A549 (cell line): ENCODE results near the gene MAML3. TPM values are rescaled to one million over a fixed set of nuclear protein-coding genes. Genes with fewer than 3 reads are reported as not detected.

Experiments
- ATAC-seq, 2 experiments: fragments of 200-7000 bp in 1 of 2; fragments of >200 bp in 1 of 2; cut with Nextera tagmentation in 1 of 2; cut with Tn5 transposase in 1 of 2; 3 replicates each; pipeline versions ENCODE4 v1.8.0 to v1.9.1; 2018 to 2020; ENCODE audit warnings: mild to moderate bottlenecking in 1 of 2, moderate library complexity in 1 of 2
- CTCF ChIA-PET: fragments of 300-600 bp; sonication (Branson Sonifier 250); formaldehyde crosslinking; extraction: SDS; loops from one replicate; lab custom pipeline; 2021; ENCODE audit warnings: antibody characterized with exemption, inconsistent platforms; lab: Yijun Ruan, JAX
- POLR2A ChIA-PET: fragments of 350-600 bp; formaldehyde crosslinking; extraction: SDS; loops from one replicate; lab custom pipeline; 2021; ENCODE audit warnings: antibody characterized with exemption, inconsistent platforms; lab: Yijun Ruan, JAX
- DNase-seq, 2 experiments: peaks; one replicate each; pipeline versions ENCODE4 v3.0.0 to v3.0.0-alpha.2; 2011 to 2016; ENCODE audit warnings: low read depth in 1 of 2, low spot score in 1 of 2
- FAIRE-seq: peaks from 2 replicates; lab custom pipeline; 2011; peaks lifted over from hg19 to GRCh38; lab: Jason Lieb, UNC
- H3K27ac ChIP-seq, 2 experiments: fragments of >200 bp; sonication (Bioruptor Twin); formaldehyde crosslinking; 3 replicates each; pipeline ENCODE4 v1.5.1; 2016 to 2017
- H3K4me1 ChIP-seq: fragments of >200 bp; sonication (Bioruptor Twin); formaldehyde crosslinking; 3 replicates; pipeline ENCODE4 v1.6.1; 2016
- H3K4me2 ChIP-seq: fragments of >200 bp; sonication (Bioruptor Twin); formaldehyde crosslinking; 3 replicates; pipeline ENCODE4 v1.6.1; 2016
- H3K4me3 ChIP-seq: fragments of >200 bp; sonication (Bioruptor Twin); formaldehyde crosslinking; 3 replicates; pipeline ENCODE4 v1.5.1; 2016
- H3K9me3 ChIP-seq: fragments of >200 bp; sonication (Bioruptor Twin); formaldehyde crosslinking; 3 replicates; pipeline ENCODE4 v1.6.1; 2016
- CBX2 ChIP-seq: fragments of 200-600 bp; sonication (generic); IDR thresholded peaks from 2 replicates; pipeline ENCODE4 v1.6.1; 2016; ENCODE audit warnings: low read depth, mild to moderate bottlenecking, borderline replicate concordance
- CBX8 ChIP-seq: fragments of 200-600 bp; sonication (generic); IDR thresholded peaks from 2 replicates; pipeline ENCODE4 v1.6.1; 2016
- CHD2 ChIP-seq: fragments of 150-350 bp; IDR thresholded peaks from 2 replicates; pipeline ENCODE4 v1.6.1; 2014; ENCODE audit warnings: low read length; ENCODE audit not compliant: partially characterized antibody
- EHMT2 ChIP-seq: fragments of 200-600 bp; sonication (generic); IDR thresholded peaks from 2 replicates; pipeline ENCODE4 v1.6.1; 2016; ENCODE audit warnings: antibody characterized with exemption, low read depth, mild to moderate bottlenecking, moderate library complexity
- EP300 ChIP-seq, 2 experiments: fragments of >200 bp; sonication (Bioruptor Twin); formaldehyde crosslinking; IDR thresholded peaks; 2 replicates in 1 of 2; 3 replicates in 1 of 2; pipeline ENCODE4 v1.6.1; 2016 to 2017
- FOSB ChIP-seq: fragments of 250-450 bp; sonication (Bioruptor Pico); IDR thresholded peaks from 2 replicates; pipeline ENCODE4 v1.5.0; 2020; ENCODE audit warnings: mild to moderate bottlenecking, moderate library complexity
- HOXA7 ChIP-seq: fragments of 250-450 bp; sonication (Bioruptor Pico); IDR thresholded peaks from 2 replicates; pipeline ENCODE4 v1.5.0; 2020; ENCODE audit warnings: mild to moderate bottlenecking, moderate library complexity
- HOXB5 ChIP-seq: fragments of 250-450 bp; sonication (Bioruptor Pico); IDR thresholded peaks from 2 replicates; pipeline ENCODE4 v1.5.0; 2020; ENCODE audit warnings: mild to moderate bottlenecking, moderate library complexity
- MAFK ChIP-seq: fragments of 450-650 bp; IDR thresholded peaks from 2 replicates; pipeline ENCODE4 v1.6.1; 2014; ENCODE audit not compliant: partially characterized antibody
- NFE2L2 ChIP-seq: fragments of 150-350 bp; conservative IDR thresholded peaks from 2 replicates; pipeline ENCODE4 v1.6.1; 2014; ENCODE audit warnings: low read length
- NR3C1 ChIP-seq: fragments of >200 bp; sonication (Bioruptor Twin); formaldehyde crosslinking; IDR thresholded peaks from 3 replicates; pipeline ENCODE4 v1.6.1; 2017
- PHF8 ChIP-seq: fragments of 200-600 bp; sonication (generic); IDR thresholded peaks from 2 replicates; pipeline ENCODE4 v1.6.1; 2016; ENCODE audit warnings: low read depth, mild to moderate bottlenecking, antibody characterized with exemption, moderate library complexity, borderline replicate concordance
- RAD21 ChIP-seq, 2 experiments: fragments of >200 bp in 1 of 2; sonication (Bioruptor Twin) in 1 of 2; formaldehyde crosslinking in 1 of 2; IDR thresholded peaks in 1 of 2; conservative IDR thresholded peaks in 1 of 2; 2 replicates in 1 of 2; 3 replicates in 1 of 2; pipeline ENCODE4 v1.6.1; 2012 to 2018; ENCODE audit warnings: inconsistent platforms in 1 of 2
- RARB ChIP-seq: fragments of 250-450 bp; sonication (Bioruptor Pico); IDR thresholded peaks from 2 replicates; pipeline ENCODE4 v1.8.0; 2021; ENCODE audit warnings: mild to moderate bottlenecking, moderate library complexity
- SREBF2 ChIP-seq: fragments of 450-650 bp; IDR thresholded peaks from 2 replicates; pipeline ENCODE4 v1.6.1; 2014; ENCODE audit warnings: mild to moderate bottlenecking, moderate library complexity
- TFCP2L1 ChIP-seq: fragments of 250-450 bp; sonication (Bioruptor Pico); IDR thresholded peaks from 2 replicates; pipeline ENCODE4 v1.5.0; 2021; ENCODE audit warnings: mild to moderate bottlenecking
- ZSCAN20 ChIP-seq: fragments of 250-450 bp; sonication (Bioruptor Pico); IDR thresholded peaks from 2 replicates; pipeline ENCODE4 v1.8.0; 2022; ENCODE audit warnings: mild to moderate bottlenecking, moderate library complexity
- WGBS: methylation state at CpG from one replicate; pipeline ENCODE4 v1.1.6; 2017; ENCODE audit errors: missing lambda C conversion rate; 5-methylcytosine and 5-hydroxymethylcytosine counted together
- polyA plus RNA-seq, 4 experiments: library from polyadenylated mRNA; depleted of rRNA in 3 of 4; stranded (reverse); fragments of >200 nt; fragmentation: RNase III in 1 of 4; extraction: RNeasy Plus Mini Kit Qiagen cat#74134 plus additional on column Dnase treatment in 1 of 4; gene quantifications; 2 replicates in 3 of 4; 3 replicates in 1 of 4; pipeline ENCODE4 v1.2.3, GENCODE V29; 2011 to 2017
- TF ChIP-seq, protein P1 (sequence below): fragments of 250-450 bp; sonication (Bioruptor Pico); IDR thresholded peaks from 2 replicates; pipeline ENCODE4 v1.5.0; 2021; ENCODE audit warnings: mild to moderate bottlenecking, moderate library complexity, borderline replicate concordance
- TF ChIP-seq, protein P2 (sequence below): fragments of >200 bp; sonication (Bioruptor Twin); formaldehyde crosslinking; IDR thresholded peaks from 3 replicates; pipeline ENCODE4 v1.5.1; 2016
- TF ChIP-seq, protein P3 (sequence below): fragments of 450-650 bp; IDR thresholded peaks from 2 replicates; pipeline ENCODE4 v1.6.1; 2014; ENCODE audit warnings: antibody characterized with exemption
- TF ChIP-seq, protein P4 (sequence below): fragments of >200 bp; sonication (Bioruptor Twin); formaldehyde crosslinking; IDR thresholded peaks from 3 replicates; pipeline ENCODE4 v1.6.1; 2016
- TF ChIP-seq, protein P5 (sequence below): IDR thresholded peaks from 2 replicates; pipeline ENCODE4 v1.6.1; 2012

Gene MAML3
- polyA plus RNA-seq, 2 of the 4 experiments (the other 2 are of a cell fraction): 9.0 to 22.2 TPM

DNA sequence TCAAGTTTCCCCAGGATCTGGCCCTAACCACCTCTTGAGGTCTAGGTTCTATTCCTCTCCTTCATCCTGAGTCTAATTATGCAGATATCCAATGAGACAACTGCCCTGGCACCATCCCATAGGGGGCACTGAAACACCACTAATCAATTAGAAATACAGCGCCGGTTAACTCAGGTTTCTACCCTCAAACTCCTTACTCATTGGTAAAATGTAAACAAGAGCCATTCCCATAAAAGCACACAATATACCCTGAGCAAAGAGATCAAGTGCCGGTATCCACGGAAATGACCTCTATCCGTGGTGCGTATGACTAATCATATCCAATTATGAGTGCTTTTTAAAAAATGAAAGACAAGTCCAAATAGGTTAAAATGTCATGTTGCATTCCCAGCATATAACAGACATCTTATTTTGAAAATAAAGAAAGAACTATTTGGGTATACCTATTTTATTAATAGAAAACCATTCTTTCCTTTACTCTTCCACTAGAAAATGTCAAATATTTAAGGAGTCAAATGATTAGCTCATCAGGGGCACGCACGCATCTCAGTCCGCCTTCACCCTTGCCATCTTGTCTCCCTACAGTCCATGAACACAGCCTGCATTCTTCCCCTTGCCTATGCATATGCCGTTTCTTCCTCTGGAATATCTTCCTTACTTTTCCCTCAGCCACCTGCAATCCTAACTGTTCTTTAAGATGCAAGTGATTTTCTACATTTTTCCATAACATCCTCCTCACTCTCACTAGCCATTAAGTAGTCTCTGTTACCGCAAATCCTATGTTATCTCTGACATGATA lies 141.1 kb downstream of the MAML3 start (continued):
- TF ChIP-seq EHMT2 (no peak), TFCP2L1 (CRISPR knock-in tag) (peak; percentile 18; the same call in 1 of the 2 replicates), HOXB5 (0 out of 2 replicates have a peak, but pooled peaks have one; percentile 12), MAFK (peak; percentile 73), HOXA7 (no peak)

DNA sequence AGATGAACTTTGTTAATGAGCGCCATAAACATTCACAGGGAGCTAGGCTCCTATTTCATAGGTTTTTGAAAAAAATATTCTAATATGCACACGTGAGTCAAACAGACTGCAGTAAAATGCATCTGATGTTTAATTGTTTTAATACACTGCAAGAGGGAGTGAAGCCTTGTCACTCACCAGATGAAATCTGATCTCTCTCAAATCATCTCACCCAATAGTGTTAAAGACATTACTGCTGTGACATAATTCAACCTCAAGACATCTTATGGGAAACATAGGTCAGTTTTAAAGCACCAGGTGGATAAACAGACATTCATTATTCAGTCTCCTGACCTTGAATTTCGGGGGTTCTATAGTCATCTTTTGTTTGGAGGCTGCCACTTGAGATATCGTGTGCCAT lies 148.3 kb downstream of the MAML3 start:
- Histone ChIP-seq H3K9me3 (no peaks in the 10 kb centered on the region), H3K4me1 (peaks cover 30% of the 10 kb centered on the region; the same call in 2 of the 3 replicates), H3K27ac (no peak overlapping the region), H3K4me2 (no peak overlapping the region), H3K4me3 (no peak overlapping the region)
- ChIA-PET CTCF (no interaction called here), POLR2A (no interaction called here)
- TF ChIP-seq FOSB (CRISPR knock-in tag): no peak
- no peak for TF ChIP-seq SREBF2
- TF ChIP-seq, protein P1, sequence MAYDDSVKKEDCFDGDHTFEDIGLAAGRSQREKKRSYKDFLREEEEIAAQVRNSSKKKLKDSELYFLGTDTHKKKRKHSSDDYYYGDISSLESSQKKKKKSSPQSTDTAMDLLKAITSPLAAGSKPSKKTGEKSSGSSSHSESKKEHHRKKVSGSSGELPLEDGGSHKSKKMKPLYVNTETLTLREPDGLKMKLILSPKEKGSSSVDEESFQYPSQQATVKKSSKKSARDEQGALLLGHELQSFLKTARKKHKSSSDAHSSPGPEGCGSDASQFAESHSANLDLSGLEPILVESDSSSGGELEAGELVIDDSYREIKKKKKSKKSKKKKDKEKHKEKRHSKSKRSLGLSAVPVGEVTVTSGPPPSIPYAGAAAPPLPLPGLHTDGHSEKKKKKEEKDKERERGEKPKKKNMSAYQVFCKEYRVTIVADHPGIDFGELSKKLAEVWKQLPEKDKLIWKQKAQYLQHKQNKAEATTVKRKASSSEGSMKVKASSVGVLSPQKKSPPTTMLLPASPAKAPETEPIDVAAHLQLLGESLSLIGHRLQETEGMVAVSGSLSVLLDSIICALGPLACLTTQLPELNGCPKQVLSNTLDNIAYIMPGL (CRISPR knock-in tag): no peak
- TF ChIP-seq, protein P2, sequence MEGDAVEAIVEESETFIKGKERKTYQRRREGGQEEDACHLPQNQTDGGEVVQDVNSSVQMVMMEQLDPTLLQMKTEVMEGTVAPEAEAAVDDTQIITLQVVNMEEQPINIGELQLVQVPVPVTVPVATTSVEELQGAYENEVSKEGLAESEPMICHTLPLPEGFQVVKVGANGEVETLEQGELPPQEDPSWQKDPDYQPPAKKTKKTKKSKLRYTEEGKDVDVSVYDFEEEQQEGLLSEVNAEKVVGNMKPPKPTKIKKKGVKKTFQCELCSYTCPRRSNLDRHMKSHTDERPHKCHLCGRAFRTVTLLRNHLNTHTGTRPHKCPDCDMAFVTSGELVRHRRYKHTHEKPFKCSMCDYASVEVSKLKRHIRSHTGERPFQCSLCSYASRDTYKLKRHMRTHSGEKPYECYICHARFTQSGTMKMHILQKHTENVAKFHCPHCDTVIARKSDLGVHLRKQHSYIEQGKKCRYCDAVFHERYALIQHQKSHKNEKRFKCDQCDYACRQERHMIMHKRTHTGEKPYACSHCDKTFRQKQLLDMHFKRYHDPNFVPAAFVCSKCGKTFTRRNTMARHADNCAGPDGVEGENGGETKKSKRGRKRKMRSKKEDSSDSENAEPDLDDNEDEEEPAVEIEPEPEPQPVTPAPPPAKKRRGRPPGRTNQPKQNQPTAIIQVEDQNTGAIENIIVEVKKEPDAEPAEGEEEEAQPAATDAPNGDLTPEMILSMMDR: no peak
- FAIRE-seq (no peak), DNase-seq (no peak), ATAC-seq (no peak)
- 68% methylated on average over 4 of the region's 4 CpGs for WGBS

DNA sequence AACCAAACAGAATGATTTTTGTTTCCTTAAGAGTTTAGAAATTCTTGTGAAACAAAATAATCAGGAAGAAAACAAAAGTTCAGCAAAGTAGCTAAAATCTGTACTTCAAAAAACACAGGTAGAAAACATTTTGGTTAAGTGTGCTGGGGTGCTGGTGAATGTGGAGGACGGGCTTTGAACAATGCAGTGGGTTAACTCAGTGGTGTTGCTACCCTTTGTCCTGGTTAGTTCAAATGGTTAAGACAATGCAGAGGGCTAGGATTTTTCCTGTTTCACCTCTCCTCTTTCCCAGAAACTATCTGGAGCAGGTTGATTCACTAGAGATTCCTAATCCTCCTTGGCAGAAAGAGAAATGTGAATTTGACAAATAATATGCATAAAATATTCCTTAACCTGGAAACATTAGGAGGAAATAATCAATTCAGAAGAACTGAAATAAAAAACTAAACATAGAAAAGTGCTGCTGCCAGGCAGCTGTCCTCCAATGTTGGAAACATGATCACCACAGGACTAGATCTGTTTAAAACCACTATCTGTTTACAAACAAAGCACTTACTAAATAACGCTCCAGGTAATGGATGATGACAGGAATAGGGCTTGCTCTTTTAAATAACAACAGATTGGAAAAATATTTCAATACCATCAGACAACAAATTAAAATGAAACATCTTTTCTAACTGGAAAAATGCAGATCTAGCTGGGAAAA lies 148.9 kb downstream of the MAML3 start:
- DNase-seq: no peak
- no peak for FAIRE-seq
- WGBS: 77% methylated on average over 2 of the region's 2 CpGs
- Histone ChIP-seq H3K4me1 (peaks cover 29% of the 10 kb centered on the region; the same call in 2 of the 3 replicates), H3K4me3 (no peak overlapping the region), H3K27ac (no peak overlapping the region), H3K4me2 (no peak overlapping the region), H3K9me3 (no peaks in the 10 kb centered on the region)
- ATAC-seq: no peak
- CTCF ChIA-PET: interaction anchor here (1.0 kb wide), 1 partner anchor 348 kb away, joined by 3 read pairs; no protein-coding TSS in a partner anchor
- TF ChIP-seq, protein P1 (CRISPR knock-in tag): no peak
- TF ChIP-seq, protein P3, sequence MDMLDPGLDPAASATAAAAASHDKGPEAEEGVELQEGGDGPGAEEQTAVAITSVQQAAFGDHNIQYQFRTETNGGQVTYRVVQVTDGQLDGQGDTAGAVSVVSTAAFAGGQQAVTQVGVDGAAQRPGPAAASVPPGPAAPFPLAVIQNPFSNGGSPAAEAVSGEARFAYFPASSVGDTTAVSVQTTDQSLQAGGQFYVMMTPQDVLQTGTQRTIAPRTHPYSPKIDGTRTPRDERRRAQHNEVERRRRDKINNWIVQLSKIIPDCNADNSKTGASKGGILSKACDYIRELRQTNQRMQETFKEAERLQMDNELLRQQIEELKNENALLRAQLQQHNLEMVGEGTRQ: no peak
- POLR2A ChIA-PET: no interaction called here

DNA sequence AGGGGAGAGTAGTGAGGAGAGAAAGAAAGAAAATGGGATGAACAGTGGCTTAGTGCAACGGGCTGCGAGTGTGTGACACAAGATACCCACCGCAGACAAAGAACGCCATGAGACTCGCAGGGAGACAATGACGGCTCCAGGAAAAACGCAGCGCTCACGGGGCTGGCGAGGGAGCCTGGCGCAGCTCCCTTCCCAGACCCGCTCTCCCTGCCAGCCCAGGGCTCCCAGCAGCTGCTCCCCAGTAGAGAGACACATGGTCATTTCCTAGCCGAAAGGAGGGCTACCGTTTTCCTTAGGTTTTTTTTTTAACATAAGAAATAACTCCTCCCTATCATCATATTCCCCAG lies 149.5 kb downstream of the MAML3 start:
- H3K4me1 ChIP-seq: peaks cover 23% of the 10 kb centered on the region; the same call in 2 of the 3 replicates
- no peak overlapping the region for H3K4me2 ChIP-seq
- DNase-seq: no peak
- ATAC-seq: no peak
- 0 out of 6 replicates have a peak overlapping the region, but pooled peaks of 1 of the 2 experiments have one; percentile 15 for H3K27ac ChIP-seq
- ChIA-PET CTCF (interaction anchor here (1.0 kb wide), 1 partner anchor 348 kb away, joined by 3 read pairs; no protein-coding TSS in a partner anchor), POLR2A (no interaction called here)
- no peak for FAIRE-seq
- no peaks in the 10 kb centered on the region for H3K9me3 ChIP-seq
- 88% methylated on average over 14 of the region's 14 CpGs for WGBS
- no peak overlapping the region for H3K4me3 ChIP-seq
- no peak for TF ChIP-seq ZSCAN20
- TF ChIP-seq RARB (CRISPR knock-in tag): no peak
- TF ChIP-seq, protein P4, sequence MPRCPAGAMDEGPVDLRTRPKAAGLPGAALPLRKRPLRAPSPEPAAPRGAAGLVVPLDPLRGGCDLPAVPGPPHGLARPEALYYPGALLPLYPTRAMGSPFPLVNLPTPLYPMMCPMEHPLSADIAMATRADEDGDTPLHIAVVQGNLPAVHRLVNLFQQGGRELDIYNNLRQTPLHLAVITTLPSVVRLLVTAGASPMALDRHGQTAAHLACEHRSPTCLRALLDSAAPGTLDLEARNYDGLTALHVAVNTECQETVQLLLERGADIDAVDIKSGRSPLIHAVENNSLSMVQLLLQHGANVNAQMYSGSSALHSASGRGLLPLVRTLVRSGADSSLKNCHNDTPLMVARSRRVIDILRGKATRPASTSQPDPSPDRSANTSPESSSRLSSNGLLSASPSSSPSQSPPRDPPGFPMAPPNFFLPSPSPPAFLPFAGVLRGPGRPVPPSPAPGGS: no peak
- TF ChIP-seq CBX2: no peak
- no peak for TF ChIP-seq NFE2L2
- TF ChIP-seq NR3C1: no peak
- no peak for TF ChIP-seq CBX8
- TF ChIP-seq RAD21 (conservative IDR thresholded peaks at IDR 0.05 in 1 of 2, IDR thresholded peaks at IDR 0.05 in 1 of 2): no peak
- no peak for TF ChIP-seq EP300 (IDR thresholded peaks at IDR 0.05)
- no peak for TF ChIP-seq CHD2
- TF ChIP-seq, protein P5, sequence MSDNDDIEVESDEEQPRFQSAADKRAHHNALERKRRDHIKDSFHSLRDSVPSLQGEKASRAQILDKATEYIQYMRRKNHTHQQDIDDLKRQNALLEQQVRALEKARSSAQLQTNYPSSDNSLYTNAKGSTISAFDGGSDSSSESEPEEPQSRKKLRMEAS: no peak
- no peak for TF ChIP-seq PHF8
